Nephron progenitor cell (in vitro differentiated cells): ENCODE data around the gene GMDS.
A peak's percentile ranks its signal among the peaks of the same experiment; 100 is the strongest.

Experiments used
- DNase-seq: peaks from one replicate; pipeline ENCODE4 v3.0.0; 2021
- H3K27ac Mint-ChIP-seq: 2 replicates; pipeline ENCODE4 v1.8.0; 2021; ENCODE audit warnings: mild to moderate bottlenecking, moderate library complexity, mixed read lengths
- H3K27me3 Mint-ChIP-seq: 2 replicates; pipeline ENCODE4 v1.8.0; 2021; ENCODE audit warnings: mild to moderate bottlenecking, low read depth, mixed read lengths; ENCODE audit not compliant: poor library complexity
- H3K36me3 Mint-ChIP-seq: 2 replicates; pipeline ENCODE4 v1.8.0; 2021; ENCODE audit warnings: low read depth, mixed read lengths
- H3K4me1 Mint-ChIP-seq: 2 replicates; pipeline ENCODE4 v1.8.0; 2021; ENCODE audit warnings: mixed read lengths
- H3K4me3 Mint-ChIP-seq: 2 replicates; pipeline ENCODE4 v1.8.0; 2021; ENCODE audit warnings: mild to moderate bottlenecking, moderate library complexity, mixed read lengths
- H3K9me3 Mint-ChIP-seq: 2 replicates; pipeline ENCODE4 v1.8.0; 2021; ENCODE audit warnings: mild to moderate bottlenecking, moderate library complexity, mixed read lengths
- TF ChIP-seq, protein P1 (sequence below): fragments of 200-600 bp; sonication (generic); IDR thresholded peaks from 2 replicates; pipeline ENCODE4 v1.5.0; 2021; ENCODE audit warnings: antibody characterized with exemption

GMDS gene

GRCh38 chr6:1930356-1930755 lies 315.0 kb downstream of the GMDS start:
- Mint-ChIP-seq H3K27me3 (peaks cover 9% of the 10 kb centered on the region), H3K9me3 (peaks cover 23% of the 10 kb centered on the region), H3K4me3 (no peak overlapping the region), H3K4me1 (peaks cover 6% of the 10 kb centered on the region), H3K27ac (no peak overlapping the region), H3K36me3 (peaks cover 26% of the 10 kb centered on the region)
- DNase-seq = no peak
- TF ChIP-seq, protein P1, sequence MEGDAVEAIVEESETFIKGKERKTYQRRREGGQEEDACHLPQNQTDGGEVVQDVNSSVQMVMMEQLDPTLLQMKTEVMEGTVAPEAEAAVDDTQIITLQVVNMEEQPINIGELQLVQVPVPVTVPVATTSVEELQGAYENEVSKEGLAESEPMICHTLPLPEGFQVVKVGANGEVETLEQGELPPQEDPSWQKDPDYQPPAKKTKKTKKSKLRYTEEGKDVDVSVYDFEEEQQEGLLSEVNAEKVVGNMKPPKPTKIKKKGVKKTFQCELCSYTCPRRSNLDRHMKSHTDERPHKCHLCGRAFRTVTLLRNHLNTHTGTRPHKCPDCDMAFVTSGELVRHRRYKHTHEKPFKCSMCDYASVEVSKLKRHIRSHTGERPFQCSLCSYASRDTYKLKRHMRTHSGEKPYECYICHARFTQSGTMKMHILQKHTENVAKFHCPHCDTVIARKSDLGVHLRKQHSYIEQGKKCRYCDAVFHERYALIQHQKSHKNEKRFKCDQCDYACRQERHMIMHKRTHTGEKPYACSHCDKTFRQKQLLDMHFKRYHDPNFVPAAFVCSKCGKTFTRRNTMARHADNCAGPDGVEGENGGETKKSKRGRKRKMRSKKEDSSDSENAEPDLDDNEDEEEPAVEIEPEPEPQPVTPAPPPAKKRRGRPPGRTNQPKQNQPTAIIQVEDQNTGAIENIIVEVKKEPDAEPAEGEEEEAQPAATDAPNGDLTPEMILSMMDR = no peak

GRCh38 chr6:1929931-1930330 lies 315.5 kb downstream of the GMDS start:
- TF ChIP-seq, protein P1 = no peak
- H3K36me3 Mint-ChIP-seq = peaks cover 26% of the 10 kb centered on the region
- H3K4me3 Mint-ChIP-seq = no peak overlapping the region
- H3K27ac Mint-ChIP-seq = no peak overlapping the region
- peaks cover 22% of the 10 kb centered on the region for H3K9me3 Mint-ChIP-seq
- no peak for DNase-seq
- peaks cover 6% of the 10 kb centered on the region for H3K4me1 Mint-ChIP-seq
- peaks cover 9% of the 10 kb centered on the region for H3K27me3 Mint-ChIP-seq

- Mint-ChIP-seq H3K27ac (no peak overlapping the region), H3K4me3 (no peak overlapping the region), H3K9me3 (peaks cover 4% of the 10 kb centered on the region), H3K27me3 (peaks cover 10% of the 10 kb centered on the region), H3K36me3 (peaks cover 10% of the 10 kb centered on the region), H3K4me1 (peaks cover 14% of the 10 kb centered on the region)
- TF ChIP-seq, protein P1 = no peak
- DNase-seq = no peak
These were observed 319.5 kb downstream of the GMDS start for GRCh38 chr6:1925743-1926430.

DNA sequence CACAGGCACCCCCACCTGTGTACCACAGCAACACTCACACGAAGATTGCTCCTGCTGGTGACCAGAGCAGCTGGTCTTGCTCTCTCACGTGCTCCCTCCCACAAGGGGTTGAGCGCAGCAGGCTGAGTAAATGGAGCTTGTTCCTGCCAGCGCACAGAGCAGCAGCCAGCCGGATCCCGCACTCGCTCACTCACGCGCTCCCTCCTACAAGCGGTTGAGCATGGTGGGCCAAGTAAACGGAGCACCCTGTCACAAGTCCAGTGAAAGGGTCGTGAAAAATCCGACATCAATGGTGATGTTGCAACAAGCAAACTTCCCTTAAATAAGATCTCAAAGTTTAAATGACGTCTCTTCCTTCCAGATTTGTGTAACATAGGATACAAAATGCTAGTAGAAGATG lies 322.0 kb downstream of the GMDS start:
- H3K4me3 Mint-ChIP-seq = no peak overlapping the region
- no peak for DNase-seq
- H3K27me3 Mint-ChIP-seq = peaks cover 11% of the 10 kb centered on the region
- peaks cover 10% of the 10 kb centered on the region for H3K36me3 Mint-ChIP-seq
- H3K9me3 Mint-ChIP-seq = peaks cover 4% of the 10 kb centered on the region
- TF ChIP-seq, protein P1 = no peak
- no peak overlapping the region for H3K27ac Mint-ChIP-seq
- H3K4me1 Mint-ChIP-seq = peaks cover 19% of the 10 kb centered on the region

DNA sequence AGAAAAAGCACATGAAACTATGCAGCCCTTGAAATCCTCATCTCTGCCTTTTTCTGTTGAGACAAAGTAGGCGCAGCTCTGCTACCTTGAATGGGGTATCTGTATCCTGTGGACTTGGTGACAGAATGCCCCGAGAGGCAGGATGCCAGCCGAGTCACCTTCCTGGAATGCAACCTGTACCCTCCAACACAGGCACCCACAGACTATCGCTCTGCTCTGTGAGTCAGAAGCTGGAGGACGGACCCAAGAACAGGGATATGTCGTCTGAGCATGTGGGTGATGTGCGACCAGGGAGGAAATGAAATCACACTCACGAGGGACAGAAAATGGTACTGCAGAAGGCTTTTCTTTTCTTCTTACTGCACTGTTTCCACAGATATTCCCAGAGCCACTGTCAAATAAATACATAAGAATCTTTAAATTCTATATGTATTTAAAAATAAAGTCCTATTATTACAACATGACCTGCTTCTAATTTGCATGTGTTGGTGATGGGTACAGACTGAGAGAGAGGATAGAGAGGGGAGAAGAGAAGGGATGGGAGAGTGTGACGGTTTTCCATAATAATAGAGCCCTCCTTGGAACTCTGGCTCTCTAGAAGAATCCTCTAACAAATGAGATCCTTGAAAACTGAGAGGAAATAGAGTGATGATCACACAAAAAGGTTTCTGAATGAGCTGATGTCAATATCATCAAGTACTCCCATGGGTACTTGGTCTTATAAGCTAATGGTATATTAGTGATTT lies 327.6 kb downstream of the GMDS start:
- H3K4me3 Mint-ChIP-seq = no peak overlapping the region
- TF ChIP-seq, protein P1 = no peak
- peaks cover 5% of the 10 kb centered on the region for H3K36me3 Mint-ChIP-seq
- peaks cover 30% of the 10 kb centered on the region for H3K4me1 Mint-ChIP-seq
- H3K27ac Mint-ChIP-seq = peak overlapping the region; percentile 26
- DNase-seq = no peak
- H3K9me3 Mint-ChIP-seq = peaks cover 3% of the 10 kb centered on the region
- H3K27me3 Mint-ChIP-seq = peaks cover 4% of the 10 kb centered on the region
